Epithelial cell of esophagus (primary cell): Measurements from ENCODE around the gene MAML3.
A peak's percentile ranks its signal among the peaks of the same experiment; 100 is the strongest.

Experiments used
- DNase-seq: peaks from one replicate; pipeline ENCODE4 v3.0.0; 2010; ENCODE audit warnings: low read depth
- H3K4me3 ChIP-seq: 2 replicates; pipeline ENCODE4 v1.5.1; 2011; ENCODE audit warnings: mild to moderate bottlenecking, low read length, control low read depth
- CTCF ChIP-seq: IDR thresholded peaks from 2 replicates; pipeline ENCODE4 v1.5.1; 2011; ENCODE audit warnings: low read depth, mild to moderate bottlenecking, low read length, control low read depth, inconsistent platforms; ENCODE audit not compliant: insufficient read depth; ENCODE audit errors: missing control alignments

Gene MAML3

GRCh38 chr4:140153718-140154571, at the start of gene MAML3:
Gene MAML3, minus strand, starts transcription at chr4:140154184. Its CDS starts 857 bp downstream, at chr4:140153327.
- peak; percentile 98 for DNase-seq
- peak within 1 kb of the TSS; percentile 94 for H3K4me3 ChIP-seq
- TF ChIP-seq CTCF = no peak

DNA sequence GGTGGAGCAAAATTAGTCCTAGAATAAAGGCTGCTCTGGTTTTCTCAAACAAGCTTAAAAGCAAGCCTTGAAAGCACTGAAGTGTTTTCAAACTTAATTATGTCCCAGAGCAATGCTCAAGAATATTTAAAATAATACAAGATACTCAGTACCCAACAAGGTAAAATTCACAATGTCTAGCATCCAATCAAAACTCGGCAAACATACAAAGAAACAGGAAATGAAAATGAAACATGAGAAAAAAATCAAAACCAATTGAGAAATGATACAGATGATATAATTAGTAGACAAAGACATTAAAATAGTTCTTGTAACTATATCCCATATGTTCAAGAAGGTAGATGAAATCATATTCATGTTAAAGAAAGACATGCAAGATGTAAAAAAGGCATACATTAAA, 45.0 kb upstream of the MAML3 start:
- no peak for DNase-seq
- H3K4me3 ChIP-seq = no peak overlapping the region
- TF ChIP-seq CTCF = no peak

- no peak for DNase-seq
- no peak overlapping the region for H3K4me3 ChIP-seq
- no peak for TF ChIP-seq CTCF
Observed at GRCh38 chr4:140195806-140196205, 41.8 kb upstream of the MAML3 start.

- H3K4me3 ChIP-seq = no peak overlapping the region
- no peak for TF ChIP-seq CTCF
- DNase-seq = no peak
Observed at GRCh38 chr4:140189805-140190204, 35.8 kb upstream of the MAML3 start.

DNA sequence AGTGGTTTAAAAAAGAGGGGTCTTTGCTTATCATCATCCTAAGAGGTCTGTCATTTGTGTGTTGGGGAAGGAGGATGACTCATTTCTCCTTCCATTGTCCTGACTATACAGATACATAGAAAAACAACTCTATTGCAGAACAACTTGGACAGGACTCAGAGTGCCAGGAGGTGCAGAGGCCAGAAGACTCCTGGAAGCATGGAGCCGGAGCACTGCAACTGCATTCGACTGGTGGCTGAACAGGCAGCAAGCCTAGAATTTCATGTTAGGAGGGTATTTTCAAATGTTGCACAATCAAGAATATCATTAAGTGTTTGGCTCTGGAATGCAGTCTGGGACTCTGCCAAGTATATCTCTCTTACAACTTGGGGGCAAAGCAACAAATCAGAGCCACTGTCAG, 35.0 kb upstream of the MAML3 start:
- DNase-seq = peak; percentile 60
- no peak for TF ChIP-seq CTCF
- no peak overlapping the region for H3K4me3 ChIP-seq

DNA sequence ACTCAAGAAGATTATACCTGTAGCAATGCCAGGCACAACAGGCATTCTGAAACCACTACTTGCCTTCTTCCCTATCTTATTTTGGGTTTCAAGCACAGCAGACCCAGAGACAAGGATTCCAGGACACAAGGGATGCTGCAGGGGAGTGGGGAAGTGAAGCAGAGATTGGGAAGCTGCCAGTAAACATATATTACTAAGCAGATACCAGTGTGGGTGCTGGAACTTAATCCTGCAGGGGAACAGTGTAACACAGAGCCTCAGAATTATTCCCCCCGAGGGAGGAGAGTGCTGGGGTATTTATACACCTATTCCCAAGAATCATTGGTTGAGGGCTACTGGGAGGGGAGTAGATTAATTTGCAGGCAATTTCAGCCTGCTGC, 33.3 kb upstream of the MAML3 start:
- peak; percentile 60 for DNase-seq
- no peak for TF ChIP-seq CTCF

More for the DNA sequence above, 33.3 kb upstream of the MAML3 start:
- H3K4me3 ChIP-seq = no peak overlapping the region
